ENCODE data around the gene SYCE3.

SYCE3 gene

DNA sequence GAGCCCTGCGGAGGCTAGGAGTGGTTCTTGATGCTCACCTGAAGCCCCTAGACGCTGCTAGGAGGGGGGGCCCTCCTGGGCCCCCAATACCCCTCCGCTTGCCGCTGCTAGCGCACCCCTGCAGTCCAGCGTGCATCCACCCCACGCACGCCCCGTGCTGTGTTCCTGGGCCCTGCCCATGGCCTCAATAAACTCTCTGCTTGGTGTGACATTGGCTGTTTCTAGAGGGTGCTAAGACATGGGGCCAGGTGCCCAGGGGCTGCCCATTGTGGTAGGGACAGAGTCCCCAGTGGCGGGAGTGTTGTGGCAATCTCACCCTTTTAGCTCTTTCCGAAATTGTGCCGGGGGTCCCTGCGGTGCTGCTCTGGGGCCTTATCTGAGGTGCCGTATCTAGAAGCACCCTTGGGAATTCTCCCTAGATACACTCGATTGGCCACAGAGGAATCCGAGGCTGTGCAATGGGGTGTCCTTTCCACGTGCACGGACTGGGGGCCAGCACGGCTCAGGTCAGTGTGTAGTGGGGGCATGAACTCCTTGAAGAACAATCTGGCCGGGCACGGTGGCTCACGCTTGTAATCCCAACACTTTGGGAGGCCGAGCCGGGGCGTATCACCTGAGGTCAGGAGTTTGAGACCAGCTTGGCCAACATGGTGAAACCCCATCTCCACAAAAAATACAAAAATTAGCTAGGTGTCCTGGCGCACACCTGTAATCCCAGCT, 48.8 kb upstream of the SYCE3 start (continued):
- TF ChIP-seq, protein P1, sequence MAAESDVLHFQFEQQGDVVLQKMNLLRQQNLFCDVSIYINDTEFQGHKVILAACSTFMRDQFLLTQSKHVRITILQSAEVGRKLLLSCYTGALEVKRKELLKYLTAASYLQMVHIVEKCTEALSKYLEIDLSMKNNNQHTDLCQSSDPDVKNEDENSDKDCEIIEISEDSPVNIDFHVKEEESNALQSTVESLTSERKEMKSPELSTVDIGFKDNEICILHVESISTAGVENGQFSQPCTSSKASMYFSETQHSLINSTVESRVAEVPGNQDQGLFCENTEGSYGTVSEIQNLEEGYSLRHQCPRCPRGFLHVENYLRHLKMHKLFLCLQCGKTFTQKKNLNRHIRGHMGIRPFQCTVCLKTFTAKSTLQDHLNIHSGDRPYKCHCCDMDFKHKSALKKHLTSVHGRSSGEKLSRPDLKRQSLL (tag by site-specific recombination; IDR thresholded peaks at IDR 0.05), result no peak
- no peak for TF ChIP-seq GLIS1 (tag by site-specific recombination; IDR thresholded peaks at IDR 0.05)

DNA sequence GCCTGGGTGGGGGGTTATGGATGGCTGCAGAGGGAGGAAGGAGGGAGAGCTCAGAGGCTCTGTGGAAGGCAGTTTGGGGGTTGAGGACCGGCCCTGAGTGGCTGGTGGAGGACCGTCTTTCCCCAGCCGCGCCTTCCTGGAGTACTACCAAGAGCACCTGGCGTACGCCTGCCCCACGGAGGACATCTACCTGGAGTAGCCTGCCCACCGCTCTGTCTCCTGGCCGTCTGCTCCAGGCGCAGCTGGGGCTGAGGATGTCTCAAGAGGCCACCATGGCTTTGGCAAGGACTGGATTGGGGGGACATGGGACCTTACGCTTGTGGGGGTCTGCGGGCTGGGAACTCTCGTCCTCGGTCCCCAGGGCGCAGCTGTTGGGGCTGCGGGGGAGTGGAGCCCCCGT, 47.9 kb upstream of the SYCE3 start:
- Histone ChIP-seq H3K27ac (ENCODE audit: extremely low read depth, low read depth, low read length) (no peak overlapping the region), H3K4me3 (ENCODE audit: low read depth, low read length) (no peak overlapping the region), H3K9me3 (ENCODE audit: control insufficient read depth, insufficient read depth, low read depth, low read length) (no peaks in the 10 kb centered on the region), H3K36me3 (ENCODE audit: control insufficient read depth in 2 of 2, insufficient read depth in 1 of 2, low read length in 2 of 2) (peaks cover 0 to 44% of the 10 kb centered on the region in 2 experiments; a peak in 1 of 3 replicates), H3K4me1 (ENCODE audit: control insufficient read depth, insufficient read depth, low read length) (peaks cover 4% of the 10 kb centered on the region; the same call in 1 of the 2 replicates)
- no peak for TF ChIP-seq ZNF621 (tag by site-specific recombination; IDR thresholded peaks at IDR 0.05)
- no peak for TF ChIP-seq ZFHX2 (tag by site-specific recombination; conservative IDR thresholded peaks at IDR 0.05)
- TF ChIP-seq ZNF324 (tag by site-specific recombination; IDR thresholded peaks at IDR 0.05), result no peak
- TF ChIP-seq, protein P2, sequence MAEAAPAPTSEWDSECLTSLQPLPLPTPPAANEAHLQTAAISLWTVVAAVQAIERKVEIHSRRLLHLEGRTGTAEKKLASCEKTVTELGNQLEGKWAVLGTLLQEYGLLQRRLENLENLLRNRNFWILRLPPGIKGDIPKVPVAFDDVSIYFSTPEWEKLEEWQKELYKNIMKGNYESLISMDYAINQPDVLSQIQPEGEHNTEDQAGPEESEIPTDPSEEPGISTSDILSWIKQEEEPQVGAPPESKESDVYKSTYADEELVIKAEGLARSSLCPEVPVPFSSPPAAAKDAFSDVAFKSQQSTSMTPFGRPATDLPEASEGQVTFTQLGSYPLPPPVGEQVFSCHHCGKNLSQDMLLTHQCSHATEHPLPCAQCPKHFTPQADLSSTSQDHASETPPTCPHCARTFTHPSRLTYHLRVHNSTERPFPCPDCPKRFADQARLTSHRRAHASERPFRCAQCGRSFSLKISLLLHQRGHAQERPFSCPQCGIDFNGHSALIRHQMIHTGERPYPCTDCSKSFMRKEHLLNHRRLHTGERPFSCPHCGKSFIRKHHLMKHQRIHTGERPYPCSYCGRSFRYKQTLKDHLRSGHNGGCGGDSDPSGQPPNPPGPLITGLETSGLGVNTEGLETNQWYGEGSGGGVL (tag by site-specific recombination; IDR thresholded peaks at IDR 0.05), result 0 out of 2 replicates have a peak, but pooled peaks have one; percentile 1
- TF ChIP-seq ZNF24 (tag by site-specific recombination; IDR thresholded peaks at IDR 0.05), result no peak
- no peak for TF ChIP-seq ZBTB17 (tag by site-specific recombination; IDR thresholded peaks at IDR 0.05)
- TF ChIP-seq, protein P3, sequence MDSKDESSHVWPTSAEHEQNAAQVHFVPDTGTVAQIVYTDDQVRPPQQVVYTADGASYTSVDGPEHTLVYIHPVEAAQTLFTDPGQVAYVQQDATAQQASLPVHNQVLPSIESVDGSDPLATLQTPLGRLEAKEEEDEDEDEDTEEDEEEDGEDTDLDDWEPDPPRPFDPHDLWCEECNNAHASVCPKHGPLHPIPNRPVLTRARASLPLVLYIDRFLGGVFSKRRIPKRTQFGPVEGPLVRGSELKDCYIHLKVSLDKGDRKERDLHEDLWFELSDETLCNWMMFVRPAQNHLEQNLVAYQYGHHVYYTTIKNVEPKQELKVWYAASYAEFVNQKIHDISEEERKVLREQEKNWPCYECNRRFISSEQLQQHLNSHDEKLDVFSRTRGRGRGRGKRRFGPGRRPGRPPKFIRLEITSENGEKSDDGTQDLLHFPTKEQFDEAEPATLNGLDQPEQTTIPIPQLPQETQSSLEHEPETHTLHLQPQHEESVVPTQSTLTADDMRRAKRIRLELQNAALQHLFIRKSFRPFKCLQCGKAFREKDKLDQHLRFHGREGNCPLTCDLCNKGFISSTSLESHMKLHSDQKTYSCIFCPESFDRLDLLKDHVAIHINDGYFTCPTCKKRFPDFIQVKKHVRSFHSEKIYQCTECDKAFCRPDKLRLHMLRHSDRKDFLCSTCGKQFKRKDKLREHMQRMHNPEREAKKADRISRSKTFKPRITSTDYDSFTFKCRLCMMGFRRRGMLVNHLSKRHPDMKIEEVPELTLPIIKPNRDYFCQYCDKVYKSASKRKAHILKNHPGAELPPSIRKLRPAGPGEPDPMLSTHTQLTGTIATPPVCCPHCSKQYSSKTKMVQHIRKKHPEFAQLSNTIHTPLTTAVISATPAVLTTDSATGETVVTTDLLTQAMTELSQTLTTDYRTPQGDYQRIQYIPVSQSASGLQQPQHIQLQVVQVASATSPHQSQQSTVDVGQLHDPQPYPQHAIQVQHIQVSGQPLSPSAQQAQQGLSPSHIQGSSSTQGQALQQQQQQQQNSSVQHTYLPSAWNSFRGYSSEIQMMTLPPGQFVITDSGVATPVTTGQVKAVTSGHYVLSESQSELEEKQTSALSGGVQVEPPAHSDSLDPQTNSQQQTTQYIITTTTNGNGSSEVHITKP (tag by site-specific recombination; IDR thresholded peaks at IDR 0.05), result no peak
- TF ChIP-seq, protein P4, sequence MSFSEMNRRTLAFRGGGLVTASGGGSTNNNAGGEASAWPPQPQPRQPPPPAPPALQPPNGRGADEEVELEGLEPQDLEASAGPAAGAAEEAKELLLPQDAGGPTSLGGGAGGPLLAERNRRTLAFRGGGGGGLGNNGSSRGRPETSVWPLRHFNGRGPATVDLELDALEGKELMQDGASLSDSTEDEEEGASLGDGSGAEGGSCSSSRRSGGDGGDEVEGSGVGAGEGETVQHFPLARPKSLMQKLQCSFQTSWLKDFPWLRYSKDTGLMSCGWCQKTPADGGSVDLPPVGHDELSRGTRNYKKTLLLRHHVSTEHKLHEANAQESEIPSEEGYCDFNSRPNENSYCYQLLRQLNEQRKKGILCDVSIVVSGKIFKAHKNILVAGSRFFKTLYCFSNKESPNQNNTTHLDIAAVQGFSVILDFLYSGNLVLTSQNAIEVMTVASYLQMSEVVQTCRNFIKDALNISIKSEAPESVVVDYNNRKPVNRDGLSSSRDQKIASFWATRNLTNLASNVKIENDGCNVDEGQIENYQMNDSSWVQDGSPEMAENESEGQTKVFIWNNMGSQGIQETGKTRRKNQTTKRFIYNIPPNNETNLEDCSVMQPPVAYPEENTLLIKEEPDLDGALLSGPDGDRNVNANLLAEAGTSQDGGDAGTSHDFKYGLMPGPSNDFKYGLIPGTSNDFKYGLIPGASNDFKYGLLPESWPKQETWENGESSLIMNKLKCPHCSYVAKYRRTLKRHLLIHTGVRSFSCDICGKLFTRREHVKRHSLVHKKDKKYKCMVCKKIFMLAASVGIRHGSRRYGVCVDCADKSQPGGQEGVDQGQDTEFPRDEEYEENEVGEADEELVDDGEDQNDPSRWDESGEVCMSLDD (tag by site-specific recombination; IDR thresholded peaks at IDR 0.05), result 0 out of 2 replicates have a peak, but pooled peaks have one; percentile 3
- TF ChIP-seq, protein P5, sequence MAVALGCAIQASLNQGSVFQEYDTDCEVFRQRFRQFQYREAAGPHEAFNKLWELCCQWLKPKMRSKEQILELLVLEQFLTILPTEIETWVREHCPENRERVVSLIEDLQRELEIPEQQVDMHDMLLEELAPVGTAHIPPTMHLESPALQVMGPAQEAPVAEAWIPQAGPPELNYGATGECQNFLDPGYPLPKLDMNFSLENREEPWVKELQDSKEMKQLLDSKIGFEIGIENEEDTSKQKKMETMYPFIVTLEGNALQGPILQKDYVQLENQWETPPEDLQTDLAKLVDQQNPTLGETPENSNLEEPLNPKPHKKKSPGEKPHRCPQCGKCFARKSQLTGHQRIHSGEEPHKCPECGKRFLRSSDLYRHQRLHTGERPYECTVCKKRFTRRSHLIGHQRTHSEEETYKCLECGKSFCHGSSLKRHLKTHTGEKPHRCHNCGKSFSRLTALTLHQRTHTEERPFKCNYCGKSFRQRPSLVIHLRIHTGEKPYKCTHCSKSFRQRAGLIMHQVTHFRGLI (tag by site-specific recombination; IDR thresholded peaks at IDR 0.05), result no peak
- TF ChIP-seq ZBTB21 (tag by site-specific recombination; IDR thresholded peaks at IDR 0.05), result no peak
- no peak for TF ChIP-seq RBAK (tag by site-specific recombination; IDR thresholded peaks at IDR 0.05)
- TF ChIP-seq ZNF76 (tag by site-specific recombination; IDR thresholded peaks at IDR 0.05; ENCODE audit: borderline replicate concordance, low read depth), result no peak
- TF ChIP-seq, protein P6, sequence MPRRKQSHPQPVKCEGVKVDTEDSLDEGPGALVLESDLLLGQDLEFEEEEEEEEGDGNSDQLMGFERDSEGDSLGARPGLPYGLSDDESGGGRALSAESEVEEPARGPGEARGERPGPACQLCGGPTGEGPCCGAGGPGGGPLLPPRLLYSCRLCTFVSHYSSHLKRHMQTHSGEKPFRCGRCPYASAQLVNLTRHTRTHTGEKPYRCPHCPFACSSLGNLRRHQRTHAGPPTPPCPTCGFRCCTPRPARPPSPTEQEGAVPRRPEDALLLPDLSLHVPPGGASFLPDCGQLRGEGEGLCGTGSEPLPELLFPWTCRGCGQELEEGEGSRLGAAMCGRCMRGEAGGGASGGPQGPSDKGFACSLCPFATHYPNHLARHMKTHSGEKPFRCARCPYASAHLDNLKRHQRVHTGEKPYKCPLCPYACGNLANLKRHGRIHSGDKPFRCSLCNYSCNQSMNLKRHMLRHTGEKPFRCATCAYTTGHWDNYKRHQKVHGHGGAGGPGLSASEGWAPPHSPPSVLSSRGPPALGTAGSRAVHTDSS (tag by site-specific recombination; IDR thresholded peaks at IDR 0.05), result no peak
- TF ChIP-seq ZNF426 (tag by site-specific recombination; IDR thresholded peaks at IDR 0.05), result no peak
- no peak for TF ChIP-seq ZNF549 (tag by site-specific recombination; IDR thresholded peaks at IDR 0.05)
- CTCF ChIA-PET, result interaction anchor here (1.4 kb wide), 1 partner anchor 32 kb away, joined by 3 read pairs; no protein-coding TSS in a partner anchor
- POLR2A ChIA-PET, result no interaction called here
